ENCODE data around the gene CLCN2.
"Not testable (repeated sequence)": the region's sequence is repeated elsewhere in the genome, so short reads cannot be mapped to it uniquely, and the experiment has no call there.

Gene CLCN2

GRCh38 chr3:184343200-184343876 lies 18.1 kb downstream of the CLCN2 start:
- DNase-seq: no peak

GRCh38 chr3:184341925-184342324 lies 19.5 kb downstream of the CLCN2 start:
- no peak for DNase-seq

- DNase-seq: not testable (repeated sequence)
Measured at GRCh38 chr3:184339451-184340135, 21.8 kb downstream of the CLCN2 start.

- DNase-seq: no peak
Measured at GRCh38 chr3:184339001-184339400, 22.4 kb downstream of the CLCN2 start.

GRCh38 chr3:184338511-184338945 lies 22.9 kb downstream of the CLCN2 start:
- DNase-seq: no peak

GRCh38 chr3:184337981-184338380 lies 23.4 kb downstream of the CLCN2 start:
- no peak for DNase-seq

GRCh38 chr3:184337399-184337714 lies 24.0 kb downstream of the CLCN2 start, which contains the start of gene FAM131A:
Gene FAM131A (plus strand): TSS chr3:184337600. CDS start chr3:184337631, 31 bp downstream.
- DNase-seq: no peak

- DNase-seq: no peak
Measured at GRCh38 chr3:184336547-184337398, 24.6 kb downstream of the CLCN2 start.

GRCh38 chr3:184335661-184336546 lies 25.5 kb downstream of the CLCN2 start:
- peak; percentile 87 for DNase-seq

GRCh38 chr3:184335291-184335660 lies 26.1 kb downstream of the CLCN2 start:
- no peak for DNase-seq

- DNase-seq: no peak
Measured at GRCh38 chr3:184334470-184335158, 26.8 kb downstream of the CLCN2 start.

GRCh38 chr3:184333700-184334099 lies 27.7 kb downstream of the CLCN2 start:
- DNase-seq: no peak

- DNase-seq: no peak
Measured at GRCh38 chr3:184333190-184333589, 28.2 kb downstream of the CLCN2 start.

GRCh38 chr3:184332370-184333090 lies 28.9 kb downstream of the CLCN2 start:
- DNase-seq: no peak

GRCh38 chr3:184328516-184328915 lies 32.9 kb downstream of the CLCN2 start:
- no peak for DNase-seq

GRCh38 chr3:184327171-184327570 lies 34.2 kb downstream of the CLCN2 start:
- DNase-seq: no peak

- DNase-seq: no peak
Measured at GRCh38 chr3:184325715-184326369, 35.6 kb downstream of the CLCN2 start.

GRCh38 chr3:184325269-184325668 lies 36.1 kb downstream of the CLCN2 start:
- DNase-seq: no peak

- DNase-seq: no peak
Measured at GRCh38 chr3:184323696-184324095, 37.7 kb downstream of the CLCN2 start.

GRCh38 chr3:184322731-184323487 lies 38.5 kb downstream of the CLCN2 start:
- no peak for DNase-seq
